Endometrial microvascular endothelial cells (primary cell): ENCODE measurements around the gene RPRD1B. TPM values are rescaled to one million over a fixed set of nuclear protein-coding genes. Genes with fewer than 3 reads are reported as not detected.

Experiments used
- in situ Hi-C: cut with HindIII; loops from 2 replicates; pipeline ENCODE4 v1.10.0; 2017; ENCODE audit warnings: low sequenced_read_pairs, low pct_unique_long_range_greater_than_20kb; ENCODE audit errors: inconsistent ontology term
- total RNA-seq: library from RNA; depleted of rRNA; stranded (reverse); fragments of >200 nt; gene quantifications from one replicate; pipeline ENCODE4 v1.2.3, GENCODE V29; 2015; ENCODE audit errors: inconsistent ontology term

Gene RPRD1B
- total RNA-seq, 1 donor from 2014 or later = 13.1 TPM

DNA sequence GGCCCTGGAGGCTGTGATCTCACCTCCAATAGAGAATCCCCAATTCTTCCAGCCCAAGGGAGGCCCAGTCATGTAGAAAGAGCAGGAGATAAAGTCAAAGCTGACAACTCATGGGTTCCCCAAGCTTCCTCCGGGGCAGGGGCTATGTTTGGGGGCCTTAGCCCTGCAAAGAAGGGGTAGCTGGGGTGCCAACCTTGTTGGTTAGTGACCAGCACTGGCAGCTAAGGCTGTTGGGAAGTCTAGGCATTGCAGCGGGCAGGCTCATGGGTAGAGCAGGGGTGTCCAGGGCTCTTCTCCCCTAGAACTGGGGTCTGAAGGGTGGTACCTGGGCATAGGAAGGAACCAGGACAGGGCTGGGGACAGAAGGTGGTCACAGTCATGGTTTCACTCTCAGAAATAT lies 95.1 kb downstream of the RPRD1B start:
- in situ Hi-C loops = no loop called here

DNA sequence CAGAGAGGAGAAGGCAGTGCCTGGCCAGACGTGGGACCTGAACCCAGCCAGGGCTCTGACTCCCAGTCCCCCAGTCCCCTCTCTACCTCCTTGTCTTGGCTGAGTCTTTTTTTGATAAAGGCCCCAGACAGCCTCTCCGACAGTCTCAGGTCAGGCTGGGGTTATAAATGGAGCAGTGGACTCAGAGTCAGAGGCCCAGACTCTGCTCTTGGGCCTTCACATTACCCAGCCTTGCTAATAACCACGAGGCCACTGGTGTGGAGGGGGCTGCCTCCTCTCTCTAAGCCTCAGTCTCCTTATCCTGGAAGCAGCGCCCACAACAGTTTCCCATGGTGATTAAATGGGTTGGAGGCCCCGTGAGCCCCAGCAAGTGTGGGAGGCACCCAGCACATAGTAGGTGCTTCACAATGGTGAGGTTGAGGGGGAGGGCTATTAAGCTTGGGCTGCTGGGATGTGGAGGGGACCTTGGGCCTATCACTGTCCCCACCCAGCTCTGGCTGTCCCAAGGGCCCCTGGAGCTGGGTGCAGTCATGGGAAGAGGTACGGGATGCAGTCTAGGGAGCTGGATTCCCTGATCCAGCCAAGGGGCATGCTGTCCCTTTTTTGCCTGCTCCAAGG lies 95.8 kb downstream of the RPRD1B start:
- in situ Hi-C loops = no loop called here

- in situ Hi-C loops = no loop called here
These were observed 96.5 kb downstream of the RPRD1B start for GRCh38 chr20:38129893-38130609.

DNA sequence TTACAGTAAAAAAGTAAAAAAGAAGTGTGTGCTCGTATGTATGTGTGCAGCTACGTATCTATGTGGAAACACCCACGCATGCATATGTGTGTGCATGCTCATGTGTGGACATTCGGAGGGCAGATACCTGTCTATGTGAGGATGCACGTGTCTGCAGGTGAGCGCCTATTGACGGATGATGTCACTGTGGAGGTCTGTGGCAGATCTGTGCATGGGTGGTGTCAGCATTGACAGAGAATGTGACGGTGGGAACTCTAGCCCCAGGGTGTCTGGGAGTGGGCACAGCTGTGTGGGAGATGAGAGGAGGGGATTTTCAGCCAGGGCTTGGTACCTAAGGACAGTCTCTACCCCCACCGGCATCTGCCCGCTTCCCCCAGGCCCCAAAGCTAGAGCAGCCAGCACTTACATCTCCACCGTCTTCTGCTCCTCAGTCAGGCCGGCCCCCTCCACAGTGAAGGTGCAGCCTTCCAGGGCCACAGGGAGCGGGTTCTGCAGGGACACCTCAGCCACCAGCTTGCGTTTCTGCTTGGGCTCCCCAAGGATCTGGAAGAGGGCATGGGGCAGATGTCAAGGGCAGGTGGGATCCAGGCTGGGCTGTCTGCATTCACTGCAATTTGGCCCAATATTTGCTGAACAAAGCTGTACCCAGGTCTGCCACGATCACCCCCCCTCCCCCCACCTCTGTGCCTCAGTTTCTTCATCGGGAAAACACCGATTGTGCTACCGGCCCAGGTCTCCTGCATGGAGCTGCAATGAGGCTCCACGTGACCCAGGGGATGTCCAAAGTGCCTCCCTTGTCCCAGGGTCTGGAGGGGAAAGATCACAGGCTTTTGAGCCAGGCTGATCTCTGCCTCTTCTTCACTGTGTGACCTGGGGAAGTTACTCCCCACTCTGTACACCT lies 97.4 kb downstream of the RPRD1B start:
- in situ Hi-C loops = no loop called here

DNA sequence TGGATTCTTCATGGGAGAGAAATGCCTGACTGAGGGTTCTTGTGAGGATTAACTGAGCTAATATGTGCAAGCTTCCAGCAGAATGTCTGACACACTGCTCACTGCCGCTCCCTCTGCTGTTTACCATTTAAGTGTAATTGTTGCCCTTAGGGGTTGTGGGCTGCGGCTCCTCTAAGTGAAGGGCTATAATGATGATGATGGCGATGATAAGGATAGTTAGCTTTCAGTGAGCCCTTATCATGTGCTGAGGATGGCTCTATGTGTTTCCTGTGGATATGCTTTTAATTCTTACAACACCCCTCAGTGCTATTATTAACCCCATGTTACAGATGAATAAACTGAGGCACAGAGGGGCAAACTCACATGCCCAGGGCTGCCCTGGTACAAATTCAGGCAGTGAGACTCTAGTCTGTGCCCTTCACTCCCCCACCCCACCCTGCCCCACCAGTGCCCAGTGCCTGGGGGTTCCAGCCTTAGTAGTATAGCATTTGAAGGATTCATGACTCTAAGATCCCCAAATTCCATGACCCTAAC lies 98.1 kb downstream of the RPRD1B start:
- in situ Hi-C loops = no loop called here

DNA sequence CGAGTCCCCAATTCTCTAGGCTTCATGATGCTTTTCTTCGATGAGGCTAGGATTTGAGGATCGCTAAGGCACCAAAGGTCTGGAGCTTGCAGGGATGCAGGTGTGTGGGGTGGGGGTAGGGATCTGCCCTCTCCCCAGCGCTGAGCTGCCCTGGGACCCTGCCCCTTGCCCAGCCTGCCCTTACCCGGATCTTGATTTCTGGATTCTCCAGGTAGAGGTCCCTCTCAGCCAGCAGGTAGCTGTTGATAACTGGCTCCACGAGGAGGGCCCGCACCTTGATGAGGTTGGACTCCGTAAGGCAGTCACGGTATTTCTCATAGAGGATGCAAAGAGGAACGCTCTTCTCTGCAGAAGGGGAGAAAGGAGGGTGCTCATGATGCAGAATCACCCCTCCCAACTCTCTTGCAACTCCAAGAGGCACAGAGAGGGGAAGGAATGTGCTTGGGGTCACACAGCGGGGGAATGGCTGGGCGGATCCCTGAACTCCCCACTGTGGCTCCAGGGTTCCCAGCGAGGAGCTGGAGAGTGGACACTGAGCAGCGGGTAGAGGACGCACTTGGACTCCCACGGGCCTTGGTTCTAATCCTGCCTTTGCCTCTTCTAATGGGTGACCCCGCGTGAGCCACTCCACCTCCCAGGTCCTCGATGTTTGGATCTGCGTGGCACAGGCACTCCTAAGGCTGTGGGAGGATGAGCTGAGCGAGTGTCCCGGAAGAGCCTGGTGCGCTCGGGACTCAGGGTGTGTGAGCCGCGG lies 98.8 kb downstream of the RPRD1B start:
- in situ Hi-C loops = no loop called here

GRCh38 chr20:38132910-38133501 lies 99.5 kb downstream of the RPRD1B start:
- in situ Hi-C loops = no loop called here

- in situ Hi-C loops = no loop called here
These were observed 100.3 kb downstream of the RPRD1B start for GRCh38 chr20:38133680-38134426.

- in situ Hi-C loops = no loop called here
These were observed 101.1 kb downstream of the RPRD1B start for GRCh38 chr20:38134427-38135270.

- in situ Hi-C loops = no loop called here
These were observed 101.7 kb downstream of the RPRD1B start for GRCh38 chr20:38135271-38135650.

- in situ Hi-C loops = no loop called here
These were observed 102.3 kb downstream of the RPRD1B start for GRCh38 chr20:38135651-38136420.

GRCh38 chr20:38136421-38137245 lies 103.1 kb downstream of the RPRD1B start:
- in situ Hi-C loops = no loop called here

GRCh38 chr20:38137441-38138037 lies 104.0 kb downstream of the RPRD1B start:
- in situ Hi-C loops = no loop called here

GRCh38 chr20:38138086-38138778 lies 104.7 kb downstream of the RPRD1B start:
- in situ Hi-C loops = no loop called here
